ENCODE measurements around the gene DCC. TPM values are rescaled to one million over a fixed set of nuclear protein-coding genes. Genes with fewer than 3 reads are reported as not detected.

DCC gene
- total RNA-seq, 1 experiment from 2014 or later = not detected

DNA sequence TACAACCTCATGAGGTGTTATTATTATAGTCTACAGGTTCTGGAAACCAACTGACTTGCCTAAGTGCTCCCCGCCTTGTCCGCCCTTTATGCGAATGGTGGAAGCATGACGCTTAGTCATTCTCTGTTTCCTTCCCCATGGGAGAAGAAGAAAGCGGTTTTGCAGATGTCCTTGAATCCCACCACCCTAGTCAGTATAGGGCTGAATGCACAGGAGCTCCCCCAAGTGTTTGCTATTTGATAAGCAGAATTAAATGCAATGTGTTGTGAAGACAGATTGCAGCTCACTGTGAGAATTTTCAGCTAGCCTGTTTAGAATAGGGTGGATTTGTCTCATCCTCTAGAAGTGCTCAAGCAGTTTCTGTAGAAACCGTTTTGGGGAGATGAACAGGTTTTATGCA, 652.0 kb downstream of the DCC start:
- in situ Hi-C loops (cut with HindIII; ENCODE audit: low pct_unique_long_range_greater_than_20kb, low sequenced_read_pairs) = no loop called here
- DNase-seq (ENCODE audit: low read depth) = no peak

DNA sequence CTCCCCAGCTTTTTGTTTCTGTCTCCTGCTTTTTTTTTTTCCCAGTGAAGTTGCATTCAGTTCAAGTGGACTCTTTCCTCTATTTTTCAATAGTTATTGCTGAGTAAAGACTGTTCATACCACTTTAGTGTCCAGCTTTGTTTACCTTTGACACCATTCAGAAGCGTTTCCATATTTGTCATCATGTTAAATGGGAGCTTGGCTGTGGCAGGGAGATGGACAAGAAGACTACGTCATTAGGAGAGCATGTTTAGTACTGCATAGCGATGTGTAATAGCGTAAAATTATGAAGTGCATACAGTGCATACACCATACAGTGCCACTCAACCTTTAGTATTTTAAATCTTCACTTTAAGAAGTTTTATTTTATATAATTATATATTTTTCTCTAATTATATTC, 655.9 kb downstream of the DCC start:
- no peak for DNase-seq (ENCODE audit: low read depth)
- in situ Hi-C loops (cut with HindIII; ENCODE audit: low pct_unique_long_range_greater_than_20kb, low sequenced_read_pairs) = no loop called here

DNA sequence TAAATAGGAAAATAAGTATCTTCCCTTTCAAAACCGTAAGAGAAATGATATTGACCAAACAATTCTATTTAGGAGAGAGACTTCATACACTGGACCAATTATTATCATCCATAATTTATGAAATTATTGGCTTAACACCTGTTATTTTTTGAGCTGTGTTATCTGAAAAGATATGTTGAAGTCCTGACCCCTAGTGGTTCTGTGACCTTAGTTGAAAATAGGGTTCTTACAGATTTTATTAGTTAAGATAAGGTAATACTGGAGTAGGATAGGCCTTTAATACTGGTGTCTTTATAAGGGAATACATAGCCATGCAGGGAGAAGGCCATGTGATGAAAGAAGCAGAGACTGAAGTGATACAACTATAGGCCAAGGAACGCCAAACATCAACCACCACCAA, 659.6 kb downstream of the DCC start:
- in situ Hi-C loops (cut with HindIII; ENCODE audit: low pct_unique_long_range_greater_than_20kb, low sequenced_read_pairs) = no loop called here
- no peak for DNase-seq (ENCODE audit: low read depth)

DNA sequence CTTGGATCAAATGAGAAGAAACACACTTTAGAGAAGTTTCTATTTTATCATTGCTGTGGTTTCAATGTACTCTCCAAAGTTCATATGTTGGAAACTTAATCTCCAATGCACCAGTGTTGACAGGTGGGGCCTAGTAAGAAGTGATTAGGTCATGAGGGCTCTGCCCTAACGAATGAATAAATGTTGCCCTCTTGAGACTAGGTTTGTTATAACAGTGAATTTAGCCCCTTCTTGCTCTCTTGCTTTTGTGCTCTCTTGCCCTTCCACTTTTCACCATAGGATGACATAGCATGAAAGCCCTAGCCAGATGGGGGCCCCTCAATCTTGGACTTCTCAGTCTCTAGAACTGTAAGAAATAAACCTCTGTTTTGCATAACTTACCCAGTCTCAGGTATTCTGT, 664.8 kb downstream of the DCC start:
- in situ Hi-C loops (cut with HindIII; ENCODE audit: low pct_unique_long_range_greater_than_20kb, low sequenced_read_pairs) = no loop called here
- DNase-seq (ENCODE audit: low read depth) = no peak

DNA sequence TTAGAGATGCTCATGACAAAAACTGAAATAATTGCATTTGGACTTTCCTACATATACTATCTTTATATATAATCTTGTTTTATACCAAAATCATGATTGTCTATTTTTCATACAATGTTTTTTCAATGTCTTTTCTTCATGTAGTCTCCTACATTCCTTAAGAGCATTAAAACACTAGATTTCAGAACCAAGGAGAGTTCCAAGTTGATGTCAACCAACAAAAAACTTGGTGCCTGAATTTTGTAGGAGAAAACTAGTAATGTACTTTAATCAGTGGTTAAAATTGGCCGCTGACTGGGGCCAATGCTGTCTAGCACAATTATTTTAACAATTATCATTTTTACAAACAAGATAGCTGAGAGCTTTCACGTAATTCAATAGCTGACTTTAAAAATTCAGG, 678.8 kb downstream of the DCC start:
- DNase-seq (ENCODE audit: low read depth) = no peak
- in situ Hi-C loops (cut with HindIII; ENCODE audit: low pct_unique_long_range_greater_than_20kb, low sequenced_read_pairs) = no loop called here

DNA sequence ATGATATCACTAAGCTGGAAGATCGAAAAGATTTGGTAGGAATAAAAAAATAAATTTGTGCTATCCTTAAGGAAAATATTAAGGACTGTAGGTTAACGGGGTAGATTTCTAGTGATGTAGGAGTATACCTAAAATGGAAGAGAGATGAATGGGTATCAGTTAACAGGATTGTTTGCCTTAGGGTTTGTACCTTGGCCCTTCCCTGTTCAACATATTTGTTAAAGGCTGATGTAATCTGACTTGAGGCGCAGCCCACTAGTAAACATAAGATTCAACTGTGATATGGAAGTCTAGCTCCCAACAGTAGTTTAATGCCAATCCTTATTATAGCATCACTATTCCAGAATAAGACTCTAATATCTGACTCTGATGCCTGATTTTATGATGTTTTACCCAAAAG, 685.2 kb downstream of the DCC start:
- in situ Hi-C loops (cut with HindIII; ENCODE audit: low pct_unique_long_range_greater_than_20kb, low sequenced_read_pairs) = no loop called here
- DNase-seq (ENCODE audit: low read depth) = no peak

DNA sequence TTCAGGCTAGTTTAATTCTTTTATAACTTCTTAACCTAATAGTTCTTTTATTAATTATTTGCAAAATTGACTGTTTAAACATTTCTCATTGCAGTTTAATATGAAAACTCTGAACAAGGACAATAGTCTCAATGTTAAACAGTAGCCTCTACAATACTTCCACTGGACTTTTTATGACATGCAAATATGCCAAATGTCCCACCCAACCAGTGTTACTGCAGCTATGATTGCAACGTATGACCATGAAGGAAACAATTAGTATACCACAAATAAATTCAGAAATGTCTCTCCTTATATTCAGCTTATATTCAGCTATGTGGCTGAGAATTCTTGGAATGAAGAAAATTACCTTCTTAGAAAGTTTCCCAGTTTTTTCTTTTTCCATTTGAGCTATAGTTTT, 688.6 kb downstream of the DCC start:
- in situ Hi-C loops (cut with HindIII; ENCODE audit: low pct_unique_long_range_greater_than_20kb, low sequenced_read_pairs) = no loop called here
- no peak for DNase-seq (ENCODE audit: low read depth)

DNA sequence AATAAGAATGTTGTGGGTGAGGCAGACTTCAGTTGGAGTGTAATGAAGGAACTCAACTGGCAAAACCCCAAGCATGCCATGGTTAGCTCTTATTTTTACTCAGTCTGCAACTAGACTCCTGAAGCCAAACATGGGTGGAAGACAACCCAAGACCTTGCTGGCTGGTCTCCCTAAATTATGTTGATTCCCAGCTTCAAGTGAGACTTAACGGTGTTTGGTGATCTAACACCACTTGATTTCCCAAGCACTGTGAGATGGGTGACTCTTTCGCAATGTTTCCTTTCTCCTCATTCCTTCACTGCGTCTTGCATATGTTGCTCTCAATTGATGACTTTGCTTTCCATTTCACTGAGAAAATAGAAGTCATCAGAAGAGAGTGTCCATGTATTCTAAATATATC, 693.1 kb downstream of the DCC start:
- in situ Hi-C loops (cut with HindIII; ENCODE audit: low pct_unique_long_range_greater_than_20kb, low sequenced_read_pairs) = no loop called here

DNA sequence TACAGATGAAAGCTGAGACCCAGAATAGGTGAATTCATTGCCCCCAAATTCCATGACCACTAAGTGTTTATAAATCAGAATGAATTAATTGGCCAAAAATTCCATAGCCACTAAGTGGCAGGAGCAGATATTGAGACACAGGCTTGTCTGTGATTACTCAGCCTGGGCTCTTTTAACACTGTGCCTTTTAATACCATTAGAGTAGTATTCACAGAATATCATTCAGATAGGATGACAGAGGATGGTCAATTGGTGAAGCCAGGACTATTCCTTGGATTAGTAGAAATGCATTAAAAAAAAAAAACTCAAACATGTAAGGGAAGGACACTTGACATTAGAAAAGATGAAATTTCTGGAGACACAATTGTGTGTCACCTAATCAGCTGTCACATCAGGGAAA, 698.6 kb downstream of the DCC start:
- in situ Hi-C loops (cut with HindIII; ENCODE audit: low pct_unique_long_range_greater_than_20kb, low sequenced_read_pairs) = no loop called here
- DNase-seq (ENCODE audit: low read depth) = no peak

More for the DNA sequence above, 693.1 kb downstream of the DCC start:
- DNase-seq (ENCODE audit: low read depth) = no peak

DNA sequence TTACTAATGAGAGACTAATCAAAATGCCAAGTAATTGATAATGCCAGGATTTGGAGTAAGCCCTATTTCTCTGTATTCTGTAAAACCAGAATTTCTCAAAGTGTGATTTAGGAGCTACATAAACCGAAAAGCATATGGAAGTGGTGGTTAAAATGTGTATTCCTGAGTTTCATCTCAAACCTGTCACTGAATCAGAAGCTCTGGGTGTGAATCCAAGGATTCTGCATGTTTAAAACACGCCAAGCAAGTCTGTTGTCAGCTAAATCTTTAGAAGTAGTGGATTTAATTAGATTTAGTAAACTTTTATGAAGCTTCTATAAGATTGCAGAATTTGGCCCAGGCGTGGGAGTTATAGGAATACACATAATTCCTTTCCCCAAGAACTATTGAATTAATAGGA, 700.3 kb downstream of the DCC start:
- DNase-seq (ENCODE audit: low read depth) = no peak
- in situ Hi-C loops (cut with HindIII; ENCODE audit: low pct_unique_long_range_greater_than_20kb, low sequenced_read_pairs) = no loop called here

DNA sequence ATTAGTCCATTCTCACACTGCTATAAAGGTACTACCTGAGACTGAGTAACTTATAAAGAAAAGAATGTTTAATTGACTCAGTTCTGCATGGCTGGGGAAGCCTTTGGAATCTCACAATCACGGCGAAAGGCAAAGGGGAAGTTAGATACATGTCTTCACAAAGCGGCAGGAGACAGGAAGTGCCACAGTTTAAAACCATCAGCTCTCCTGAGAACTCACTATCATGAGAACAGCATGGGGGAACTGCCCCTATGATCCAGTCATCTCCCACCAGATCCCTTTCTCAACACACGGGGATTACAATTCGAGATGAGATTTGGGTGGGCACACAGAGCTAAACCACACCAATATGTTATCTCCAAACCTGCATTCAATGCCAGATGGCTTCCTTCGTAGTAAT, 716.1 kb downstream of the DCC start:
- in situ Hi-C loops (cut with HindIII; ENCODE audit: low pct_unique_long_range_greater_than_20kb, low sequenced_read_pairs) = no loop called here

DNA sequence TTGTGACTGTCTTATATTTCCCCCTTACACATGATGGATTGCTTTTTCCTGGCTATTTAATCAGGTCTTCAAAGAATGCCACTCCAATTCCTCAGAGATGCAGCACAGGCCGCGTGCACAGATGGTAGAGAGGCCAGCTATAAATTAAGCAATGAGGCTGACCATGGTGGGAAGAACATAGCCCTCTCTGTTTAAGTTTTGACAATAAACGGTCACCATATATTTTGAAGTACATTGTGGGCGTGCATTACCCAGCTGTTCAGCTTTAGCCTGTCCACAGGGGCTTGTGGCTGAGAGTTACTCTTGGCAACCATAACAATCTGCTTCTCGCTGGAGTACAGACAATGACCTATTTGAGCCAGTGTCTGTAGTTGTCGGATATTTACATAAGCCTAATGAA, 730.8 kb downstream of the DCC start:
- no peak for DNase-seq (ENCODE audit: low read depth)
- in situ Hi-C loops (cut with HindIII; ENCODE audit: low pct_unique_long_range_greater_than_20kb, low sequenced_read_pairs) = no loop called here

More for the DNA sequence above, 716.1 kb downstream of the DCC start:
- no peak for DNase-seq (ENCODE audit: low read depth)

DNA sequence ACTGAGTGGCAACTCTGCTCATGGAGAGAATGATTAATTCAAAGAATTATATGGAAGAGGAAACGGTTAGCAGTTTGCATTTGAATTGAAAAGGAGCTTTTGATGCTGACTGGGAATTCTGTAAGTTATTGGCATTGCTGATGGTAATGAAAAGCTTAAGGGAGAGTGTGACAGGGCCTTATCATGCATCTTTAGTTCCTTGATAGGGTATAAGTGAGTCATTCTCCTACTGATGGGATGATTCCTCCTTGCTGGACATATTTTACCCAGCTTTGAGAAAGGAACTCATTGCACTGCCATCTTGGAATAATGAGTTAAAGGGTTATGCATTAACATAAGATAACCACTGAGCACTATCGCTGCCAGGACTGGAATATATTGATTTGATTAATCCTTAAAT, 740.7 kb downstream of the DCC start:
- no peak for DNase-seq (ENCODE audit: low read depth)
- in situ Hi-C loops (cut with HindIII; ENCODE audit: low pct_unique_long_range_greater_than_20kb, low sequenced_read_pairs) = no loop called here

DNA sequence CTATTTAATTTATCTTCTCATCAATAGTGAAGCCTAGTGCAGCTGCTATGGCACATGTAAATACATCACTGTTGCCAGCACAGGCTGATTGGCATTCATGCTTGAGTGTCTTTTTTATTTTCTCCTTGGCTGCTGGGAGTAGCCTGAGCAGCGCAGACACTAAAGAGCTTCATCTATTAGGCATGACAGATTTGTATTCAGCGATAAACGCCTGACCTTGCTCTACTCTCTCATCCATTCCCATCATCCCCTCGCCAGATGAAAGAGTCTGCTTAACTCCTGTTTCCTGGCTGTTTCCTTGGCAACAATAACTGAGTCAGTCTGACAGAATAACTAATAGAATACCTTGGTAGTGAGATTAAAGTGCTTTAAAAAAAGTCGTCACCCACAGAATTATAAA, 753.6 kb downstream of the DCC start:
- in situ Hi-C loops (cut with HindIII; ENCODE audit: low pct_unique_long_range_greater_than_20kb, low sequenced_read_pairs) = no loop called here
- no peak for DNase-seq (ENCODE audit: low read depth)

DNA sequence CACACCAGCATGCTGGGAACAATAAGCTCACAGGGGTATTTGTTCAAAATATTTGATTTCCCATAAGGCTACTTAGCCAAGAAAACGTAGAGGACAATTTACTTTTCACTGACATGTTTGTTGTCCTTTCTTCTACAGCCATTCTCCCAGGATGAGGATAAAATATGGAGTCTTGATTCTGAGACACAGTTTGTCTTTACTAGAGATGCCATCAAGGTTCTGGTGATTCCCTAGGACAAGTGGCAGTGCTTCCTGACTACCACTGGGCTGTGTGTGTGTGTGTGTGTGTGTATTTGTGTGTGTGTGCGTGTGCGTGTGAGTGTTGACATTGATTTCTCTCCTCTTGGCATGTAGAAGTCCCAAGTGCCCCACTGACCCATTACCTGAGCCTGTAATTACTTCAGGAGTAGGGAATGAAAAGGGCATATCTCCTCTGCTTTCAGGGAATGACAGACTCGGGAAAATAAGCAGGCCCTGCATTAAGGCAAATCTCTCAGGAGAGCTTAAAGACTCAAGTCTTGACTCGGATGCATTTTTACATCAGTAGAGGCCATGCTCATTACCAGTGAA, 761.6 kb downstream of the DCC start:
- no peak for DNase-seq (ENCODE audit: low read depth)
- in situ Hi-C loops (cut with HindIII; ENCODE audit: low pct_unique_long_range_greater_than_20kb, low sequenced_read_pairs) = no loop called here

DNA sequence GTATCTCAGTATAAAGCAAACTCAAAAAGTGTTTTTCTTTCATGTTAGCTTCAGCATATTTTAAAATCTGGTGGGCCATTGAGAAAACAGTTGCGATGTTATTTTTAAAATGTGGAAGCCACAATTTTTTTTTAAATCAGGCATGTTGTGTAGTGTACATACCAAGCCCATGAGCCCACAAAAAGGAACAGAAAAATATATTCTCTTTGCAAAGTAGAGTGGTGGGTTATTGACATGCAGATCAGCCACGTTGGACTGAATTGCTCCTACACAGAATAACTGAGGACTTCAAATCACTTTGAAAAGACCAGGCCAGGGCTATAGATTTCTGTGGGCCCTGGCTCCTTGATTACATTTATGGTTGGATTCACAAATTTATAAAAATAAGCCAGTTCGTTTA, 774.4 kb downstream of the DCC start:
- DNase-seq (ENCODE audit: low read depth) = no peak
- in situ Hi-C loops (cut with HindIII; ENCODE audit: low pct_unique_long_range_greater_than_20kb, low sequenced_read_pairs) = no loop called here

DNA sequence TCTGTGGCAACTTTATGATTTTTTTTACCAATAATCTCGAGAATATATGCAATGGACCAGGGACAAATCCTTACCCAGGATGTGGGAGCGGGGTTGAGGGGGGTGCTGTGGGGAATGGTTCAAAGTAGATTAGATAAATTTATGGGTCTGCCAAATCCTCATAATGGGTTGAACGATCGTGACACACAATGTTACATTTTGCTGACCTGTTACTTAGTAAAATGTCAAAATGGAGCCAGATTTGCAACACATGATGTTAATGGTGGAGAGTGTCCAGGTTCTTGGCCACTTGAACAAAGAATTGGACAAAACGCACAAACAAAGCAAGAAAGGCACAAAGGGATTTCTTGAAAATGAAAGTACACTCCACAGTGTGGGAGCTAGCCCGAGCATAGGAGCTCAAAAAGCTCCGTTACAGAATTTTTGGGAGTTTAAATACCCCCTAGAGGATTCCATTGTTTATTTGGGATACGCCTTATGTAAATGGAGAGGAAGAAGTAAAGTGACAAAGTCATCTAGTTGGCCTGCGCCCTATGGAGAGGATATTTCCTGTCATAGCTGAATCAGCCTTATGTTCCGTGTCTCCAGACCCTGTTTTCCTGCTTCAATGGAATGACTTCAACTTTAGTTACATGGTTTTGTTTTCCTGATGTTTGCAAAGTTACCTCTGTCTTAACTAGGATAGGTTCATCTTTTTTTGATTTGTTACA, 776.0 kb downstream of the DCC start:
- in situ Hi-C loops (cut with HindIII; ENCODE audit: low pct_unique_long_range_greater_than_20kb, low sequenced_read_pairs) = no loop called here
- DNase-seq (ENCODE audit: low read depth) = no peak

DNA sequence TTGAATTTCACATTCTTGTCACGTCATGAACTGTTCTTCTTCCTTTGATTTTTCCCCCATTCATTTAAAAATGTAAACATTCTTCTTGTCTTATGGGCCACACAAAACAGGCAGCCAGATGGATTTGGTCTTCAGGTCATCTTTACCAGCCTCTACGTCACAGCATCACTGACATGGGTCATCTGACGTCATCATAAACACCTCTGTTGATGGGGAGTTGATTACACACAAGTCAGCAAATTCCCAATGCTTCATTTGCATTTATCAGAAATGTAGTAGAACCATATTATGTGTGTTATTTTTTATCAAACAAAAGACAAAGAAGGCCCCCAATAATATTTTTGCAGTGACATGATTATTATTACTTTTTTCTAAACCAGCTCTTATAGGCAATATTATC, 777.9 kb downstream of the DCC start:
- in situ Hi-C loops (cut with HindIII; ENCODE audit: low pct_unique_long_range_greater_than_20kb, low sequenced_read_pairs) = no loop called here
- DNase-seq (ENCODE audit: low read depth) = no peak

DNA sequence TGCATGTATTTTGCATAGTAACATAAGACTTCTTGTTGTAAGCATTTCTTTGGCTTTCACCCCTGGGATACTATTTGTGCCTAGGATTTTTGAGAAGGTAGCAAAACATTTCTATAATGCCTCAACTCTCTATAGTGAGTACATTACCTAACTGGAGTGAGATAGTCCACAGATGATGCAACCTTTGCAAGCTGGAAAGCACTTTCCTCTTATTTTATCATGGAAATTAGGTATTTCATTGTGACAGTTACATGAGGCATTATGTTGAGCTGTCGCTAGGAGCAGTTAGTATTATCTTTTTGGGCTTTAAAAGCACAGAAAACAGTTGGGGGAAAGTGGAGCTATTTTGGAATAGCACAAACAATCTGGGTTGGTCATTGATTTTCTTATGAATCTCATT, 786.2 kb downstream of the DCC start:
- in situ Hi-C loops (cut with HindIII; ENCODE audit: low pct_unique_long_range_greater_than_20kb, low sequenced_read_pairs) = no loop called here
- DNase-seq (ENCODE audit: low read depth) = no peak

DNA sequence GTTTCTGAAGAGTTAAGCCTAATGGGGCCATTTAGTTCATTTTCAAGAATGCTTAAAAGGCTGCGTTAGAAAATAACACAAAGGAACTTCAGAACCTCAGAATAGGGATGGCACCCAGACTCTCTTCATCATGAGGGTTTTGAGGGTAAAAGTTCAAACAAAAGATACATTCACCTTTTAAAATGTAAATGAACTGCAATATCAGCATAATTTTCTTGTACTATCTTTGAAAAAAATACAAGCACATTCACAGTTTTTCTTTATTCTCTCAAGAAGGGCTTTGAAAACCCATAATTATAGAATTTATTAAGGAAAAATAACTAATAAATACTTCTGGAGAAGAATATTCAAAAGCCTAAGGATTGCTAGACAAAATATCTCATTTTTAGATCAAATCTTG, 791.0 kb downstream of the DCC start:
- in situ Hi-C loops (cut with HindIII; ENCODE audit: low pct_unique_long_range_greater_than_20kb, low sequenced_read_pairs) = no loop called here
- no peak for DNase-seq (ENCODE audit: low read depth)
